Measurements from ENCODE around the gene NCAM1.

NCAM1 gene

DNA sequence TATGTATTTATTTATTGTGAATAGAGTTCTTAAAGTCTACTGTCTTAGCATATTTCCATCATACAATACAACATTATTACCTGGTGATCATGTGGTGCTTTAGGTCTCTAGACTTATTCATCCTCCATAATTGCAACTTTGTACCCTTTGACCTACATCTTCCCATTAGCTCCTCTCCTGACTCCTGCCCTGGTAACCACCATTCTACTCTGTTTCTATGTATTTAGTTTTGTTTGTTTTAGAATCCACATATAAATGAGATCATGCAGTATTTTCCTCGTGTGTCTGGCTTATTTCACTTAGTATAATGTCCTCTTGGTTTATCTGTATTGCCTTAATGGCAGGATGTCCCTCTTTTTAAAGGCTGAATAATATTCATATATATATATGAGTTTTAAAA lies 22.7 kb downstream of the NCAM1 start:
- Histone ChIP-seq H3K4me2 (ENCODE audit: low read length) (no peak overlapping the region), H3K79me2 (ENCODE audit: low read length) (no peaks in the 10 kb centered on the region), H3K9ac (ENCODE audit: low read length) (no peak overlapping the region), H3K27me3 (ENCODE audit: low read depth, low read length) (no peaks in the 10 kb centered on the region), H3K4me1 (ENCODE audit: low read length) (no peaks in the 10 kb centered on the region), H3K36me3 (replicated peaks; ENCODE audit: low read depth, low read length) (no peaks in the 10 kb centered on the region), H4K20me1 (ENCODE audit: insufficient read depth, low read length) (no peaks in the 10 kb centered on the region), H2AFZ (ENCODE audit: low read depth, low read length) (no peak overlapping the region), H3K9me3 (ENCODE audit: insufficient read depth, low read length) (0 out of 2 replicates have a peak, but pooled peaks cover 2% of the 10 kb centered on the region), H3K27ac (ENCODE audit: low read length) (no peak overlapping the region), H3K4me3 (ENCODE audit: low read length) (no peak overlapping the region)
- TF ChIP-seq, protein P1, sequence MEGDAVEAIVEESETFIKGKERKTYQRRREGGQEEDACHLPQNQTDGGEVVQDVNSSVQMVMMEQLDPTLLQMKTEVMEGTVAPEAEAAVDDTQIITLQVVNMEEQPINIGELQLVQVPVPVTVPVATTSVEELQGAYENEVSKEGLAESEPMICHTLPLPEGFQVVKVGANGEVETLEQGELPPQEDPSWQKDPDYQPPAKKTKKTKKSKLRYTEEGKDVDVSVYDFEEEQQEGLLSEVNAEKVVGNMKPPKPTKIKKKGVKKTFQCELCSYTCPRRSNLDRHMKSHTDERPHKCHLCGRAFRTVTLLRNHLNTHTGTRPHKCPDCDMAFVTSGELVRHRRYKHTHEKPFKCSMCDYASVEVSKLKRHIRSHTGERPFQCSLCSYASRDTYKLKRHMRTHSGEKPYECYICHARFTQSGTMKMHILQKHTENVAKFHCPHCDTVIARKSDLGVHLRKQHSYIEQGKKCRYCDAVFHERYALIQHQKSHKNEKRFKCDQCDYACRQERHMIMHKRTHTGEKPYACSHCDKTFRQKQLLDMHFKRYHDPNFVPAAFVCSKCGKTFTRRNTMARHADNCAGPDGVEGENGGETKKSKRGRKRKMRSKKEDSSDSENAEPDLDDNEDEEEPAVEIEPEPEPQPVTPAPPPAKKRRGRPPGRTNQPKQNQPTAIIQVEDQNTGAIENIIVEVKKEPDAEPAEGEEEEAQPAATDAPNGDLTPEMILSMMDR (IDR thresholded peaks at IDR 0.05; ENCODE audit: low read depth, low read length): no peak
- no peak for TF ChIP-seq EZH2phosphoT487 (IDR thresholded peaks at IDR 0.05; ENCODE audit: low read depth)

DNA sequence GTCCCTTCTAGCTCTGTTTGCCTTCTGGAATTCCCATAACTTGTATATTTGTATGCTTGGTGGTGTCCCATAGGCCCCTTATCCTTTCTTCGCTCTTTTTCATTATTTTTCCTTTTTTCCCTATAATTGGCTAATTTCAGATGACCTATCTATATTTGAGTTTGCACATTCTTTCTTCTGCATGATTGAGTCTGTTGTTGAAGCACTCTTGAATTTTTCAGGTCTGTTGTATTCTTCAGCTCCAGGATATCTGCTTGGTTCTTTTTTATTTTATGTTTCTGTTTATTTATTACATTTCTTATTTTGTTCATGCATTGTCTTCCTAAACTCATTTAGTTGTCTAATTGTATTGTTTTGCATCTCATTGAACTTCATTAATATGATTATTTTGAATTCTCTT lies 28.0 kb downstream of the NCAM1 start:
- no peaks in the 10 kb centered on the region for H3K4me1 ChIP-seq (ENCODE audit: low read length)
- H3K9me3 ChIP-seq (ENCODE audit: insufficient read depth, low read length): 0 out of 2 replicates have a peak, but pooled peaks cover 2% of the 10 kb centered on the region
- H3K27ac ChIP-seq (ENCODE audit: low read length): no peak overlapping the region
- H3K79me2 ChIP-seq (ENCODE audit: low read length): no peaks in the 10 kb centered on the region
- H3K36me3 ChIP-seq (replicated peaks; ENCODE audit: low read depth, low read length): no peaks in the 10 kb centered on the region
- no peak overlapping the region for H3K9ac ChIP-seq (ENCODE audit: low read length)
- H4K20me1 ChIP-seq (ENCODE audit: insufficient read depth, low read length): no peaks in the 10 kb centered on the region
- H3K27me3 ChIP-seq (ENCODE audit: low read depth, low read length): no peaks in the 10 kb centered on the region
- H3K4me2 ChIP-seq (ENCODE audit: low read length): no peak overlapping the region
- no peak overlapping the region for H3K4me3 ChIP-seq (ENCODE audit: low read length)
- H2AFZ ChIP-seq (ENCODE audit: low read depth, low read length): no peak overlapping the region
- no peak for TF ChIP-seq EZH2phosphoT487 (IDR thresholded peaks at IDR 0.05; ENCODE audit: low read depth)
- TF ChIP-seq, protein P1 (IDR thresholded peaks at IDR 0.05; ENCODE audit: low read depth, low read length): no peak

DNA sequence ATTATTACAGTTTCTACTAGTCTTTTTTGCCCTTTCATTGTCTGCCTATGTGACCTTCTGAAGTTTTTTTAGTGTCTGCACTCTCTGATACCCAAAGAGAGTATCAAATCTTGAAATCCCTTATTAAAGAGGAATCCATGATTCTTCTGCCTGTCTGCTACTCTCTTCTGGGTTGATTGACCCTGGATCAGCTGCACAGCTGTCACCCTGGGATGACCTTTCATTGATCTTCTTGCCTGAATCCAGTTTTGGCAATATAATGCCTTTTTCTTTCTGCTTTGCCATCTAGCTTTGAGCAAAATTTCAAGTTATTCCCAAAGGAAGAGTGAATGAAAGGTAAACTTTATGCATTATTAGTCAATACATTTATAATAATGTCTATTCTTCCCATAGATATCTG lies 32.6 kb downstream of the NCAM1 start:
- Histone ChIP-seq H3K4me3 (ENCODE audit: low read length) (no peak overlapping the region), H3K27me3 (ENCODE audit: low read depth, low read length) (no peaks in the 10 kb centered on the region; the same call in 1 of the 2 replicates), H3K9me3 (ENCODE audit: insufficient read depth, low read length) (no peaks in the 10 kb centered on the region), H3K27ac (ENCODE audit: low read length) (no peak overlapping the region), H3K79me2 (ENCODE audit: low read length) (no peaks in the 10 kb centered on the region), H3K4me2 (ENCODE audit: low read length) (no peak overlapping the region), H3K4me1 (ENCODE audit: low read length) (no peaks in the 10 kb centered on the region), H3K36me3 (replicated peaks; ENCODE audit: low read depth, low read length) (no peaks in the 10 kb centered on the region), H2AFZ (ENCODE audit: low read depth, low read length) (no peak overlapping the region), H4K20me1 (ENCODE audit: insufficient read depth, low read length) (no peaks in the 10 kb centered on the region), H3K9ac (ENCODE audit: low read length) (no peak overlapping the region)
- TF ChIP-seq, protein P1 (IDR thresholded peaks at IDR 0.05; ENCODE audit: low read depth, low read length): no peak
- TF ChIP-seq EZH2phosphoT487 (IDR thresholded peaks at IDR 0.05; ENCODE audit: low read depth): no peak

DNA sequence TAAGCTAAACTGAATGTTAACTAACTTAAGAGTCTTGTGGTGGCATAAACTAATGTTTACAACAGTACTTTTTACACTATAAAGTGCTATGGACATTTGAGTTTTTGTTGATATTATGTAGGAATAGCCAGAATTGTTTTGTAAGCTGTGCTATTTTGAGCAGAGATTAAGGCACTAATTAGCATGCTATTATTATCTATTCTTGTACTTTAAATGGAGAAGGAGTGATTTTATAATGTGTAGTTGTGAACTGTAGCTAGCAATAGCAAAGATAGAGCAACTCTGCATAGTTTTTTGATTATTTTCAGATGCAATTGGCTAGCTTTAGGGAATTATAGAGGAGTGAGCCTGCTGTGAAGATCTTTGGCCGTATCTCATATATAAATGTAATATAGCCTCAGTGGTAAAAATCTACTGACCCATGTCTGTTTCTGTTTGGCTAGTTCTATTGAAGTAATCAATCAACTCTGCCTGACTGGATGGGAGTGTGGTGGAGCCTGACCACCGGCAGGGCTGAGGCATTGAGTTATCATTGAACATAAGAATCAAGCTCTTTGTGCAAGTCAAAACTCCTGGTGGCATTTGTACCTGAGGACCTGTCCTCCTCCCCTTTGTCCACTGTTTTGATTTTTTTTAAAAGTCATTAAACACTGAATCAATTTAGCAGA lies 34.3 kb downstream of the NCAM1 start:
- Histone ChIP-seq H2AFZ (ENCODE audit: low read depth, low read length) (no peak overlapping the region), H3K27ac (ENCODE audit: low read length) (no peak overlapping the region), H3K4me1 (ENCODE audit: low read length) (no peaks in the 10 kb centered on the region)

More for the DNA sequence above, 34.3 kb downstream of the NCAM1 start:
- Histone ChIP-seq H3K9ac (ENCODE audit: low read length) (no peak overlapping the region), H4K20me1 (ENCODE audit: insufficient read depth, low read length) (no peaks in the 10 kb centered on the region), H3K4me2 (ENCODE audit: low read length) (no peak overlapping the region), H3K27me3 (ENCODE audit: low read depth, low read length) (no peaks in the 10 kb centered on the region; the same call in 1 of the 2 replicates), H3K9me3 (ENCODE audit: insufficient read depth, low read length) (no peaks in the 10 kb centered on the region), H3K36me3 (replicated peaks; ENCODE audit: low read depth, low read length) (no peaks in the 10 kb centered on the region), H3K4me3 (ENCODE audit: low read length) (no peak overlapping the region), H3K79me2 (ENCODE audit: low read length) (no peaks in the 10 kb centered on the region)
- TF ChIP-seq, protein P1 (IDR thresholded peaks at IDR 0.05; ENCODE audit: low read depth, low read length): no peak
- TF ChIP-seq EZH2phosphoT487 (IDR thresholded peaks at IDR 0.05; ENCODE audit: low read depth): no peak
